HEK293 (cell line): Measurements from ENCODE around the gene DDX54.
A peak's percentile ranks its signal among the peaks of the same experiment; 100 is the strongest.

Source experiments
- EGR2 ChIP-seq: fragments of 450-650 bp; formaldehyde crosslinking; IDR thresholded peaks from 2 replicates; pipeline ENCODE4 v1.5.1; 2016; ENCODE audit warnings: low read depth, missing biosample characterization, missing genetic modification characterization
- GLI4 ChIP-seq: fragments of 450-650 bp; formaldehyde crosslinking; IDR thresholded peaks from 2 replicates; pipeline ENCODE4 v1.5.1; 2016; ENCODE audit warnings: missing biosample characterization, missing genetic modification characterization
- MYNN ChIP-seq: fragments of 450-650 bp; formaldehyde crosslinking; IDR thresholded peaks from 2 replicates; pipeline ENCODE4 v1.5.1; 2016; ENCODE audit warnings: missing biosample characterization, missing genetic modification characterization, borderline replicate concordance
- MZF1 ChIP-seq: fragments of 450-650 bp; formaldehyde crosslinking; IDR thresholded peaks from 2 replicates; pipeline ENCODE4 v1.5.1; 2017; ENCODE audit warnings: missing biosample characterization, missing genetic modification characterization, borderline replicate concordance
- SP3 ChIP-seq: fragments of 450-650 bp; formaldehyde crosslinking; IDR thresholded peaks from 2 replicates; pipeline ENCODE4 v1.5.1; 2016; ENCODE audit warnings: missing biosample characterization, missing genetic modification characterization
- YY1 ChIP-seq: fragments of 450-650 bp; formaldehyde crosslinking; IDR thresholded peaks from 2 replicates; pipeline ENCODE4 v1.5.1; 2018; ENCODE audit warnings: missing biosample characterization, missing genetic modification characterization
- ZNF10 ChIP-seq: fragments of 450-650 bp; formaldehyde crosslinking; IDR thresholded peaks from 2 replicates; pipeline ENCODE4 v1.5.1; 2017; ENCODE audit warnings: missing biosample characterization, missing genetic modification characterization
- ZNF146 ChIP-seq: fragments of 450-650 bp; formaldehyde crosslinking; IDR thresholded peaks from 2 replicates; pipeline ENCODE4 v1.5.1; 2016; ENCODE audit warnings: missing biosample characterization, missing genetic modification characterization
- ZNF175 ChIP-seq: fragments of 450-650 bp; formaldehyde crosslinking; IDR thresholded peaks from 2 replicates; pipeline ENCODE4 v1.5.1; 2016; ENCODE audit warnings: missing biosample characterization, missing genetic modification characterization
- ZNF239 ChIP-seq: fragments of 450-650 bp; formaldehyde crosslinking; IDR thresholded peaks from 2 replicates; pipeline ENCODE4 v1.5.1; 2016; ENCODE audit warnings: missing biosample characterization, missing genetic modification characterization
- ZNF292 ChIP-seq: fragments of 450-650 bp; formaldehyde crosslinking; IDR thresholded peaks from 2 replicates; pipeline ENCODE4 v1.5.1; 2016; ENCODE audit warnings: low read depth, missing biosample characterization, missing genetic modification characterization, borderline replicate concordance
- ZNF473 ChIP-seq: fragments of 450-650 bp; formaldehyde crosslinking; IDR thresholded peaks from 2 replicates; pipeline ENCODE4 v1.5.1; 2017; ENCODE audit warnings: missing biosample characterization, missing genetic modification characterization
- ZNF555 ChIP-seq: fragments of 450-650 bp; formaldehyde crosslinking; conservative IDR thresholded peaks from 2 replicates; pipeline ENCODE4 v1.5.1; 2017; ENCODE audit warnings: missing biosample characterization, mild to moderate bottlenecking, missing genetic modification characterization, inconsistent platforms
- ZNF660 ChIP-seq: fragments of 450-650 bp; IDR thresholded peaks from 2 replicates; pipeline ENCODE4 v1.5.1; 2018; ENCODE audit warnings: missing biosample characterization, mild to moderate bottlenecking, missing genetic modification characterization
- ZNF747 ChIP-seq: fragments of 450-650 bp; formaldehyde crosslinking; IDR thresholded peaks from 2 replicates; pipeline ENCODE4 v1.5.1; 2016; ENCODE audit warnings: missing biosample characterization, missing genetic modification characterization
- TF ChIP-seq, protein P1 (sequence below): fragments of 450-650 bp; formaldehyde crosslinking; IDR thresholded peaks from 2 replicates; pipeline ENCODE4 v1.5.1; 2016; ENCODE audit warnings: missing biosample characterization, missing genetic modification characterization
- TF ChIP-seq, protein P2 (sequence below): fragments of 450-650 bp; formaldehyde crosslinking; IDR thresholded peaks from 2 replicates; pipeline ENCODE4 v1.5.0; 2017; ENCODE audit warnings: missing biosample characterization, missing genetic modification characterization, borderline replicate concordance
- TF ChIP-seq, protein P3 (sequence below): fragments of 450-650 bp; formaldehyde crosslinking; optimal IDR thresholded peaks from 2 replicates; pipeline ENCODE3; 2016; ENCODE audit warnings: missing biosample characterization, mild to moderate bottlenecking, missing genetic modification characterization
- TF ChIP-seq, protein P4 (sequence below): fragments of 450-650 bp; formaldehyde crosslinking; IDR thresholded peaks from 2 replicates; pipeline ENCODE4 v1.5.1; 2016; ENCODE audit warnings: missing biosample characterization, missing genetic modification characterization
- TF ChIP-seq, protein P5 (sequence below): fragments of 450-650 bp; formaldehyde crosslinking; IDR thresholded peaks from 2 replicates; pipeline ENCODE4 v1.5.1; 2016; ENCODE audit warnings: missing biosample characterization, missing genetic modification characterization
- TF ChIP-seq, protein P6 (sequence below): fragments of 450-650 bp; formaldehyde crosslinking; conservative IDR thresholded peaks from 2 replicates; pipeline ENCODE4 v1.5.1; 2016; ENCODE audit warnings: low read depth, missing biosample characterization, missing genetic modification characterization
- TF ChIP-seq, protein P7 (sequence below): fragments of 450-650 bp; formaldehyde crosslinking; IDR thresholded peaks from 2 replicates; pipeline ENCODE4 v1.5.1; 2016; ENCODE audit warnings: missing biosample characterization, missing genetic modification characterization

The DDX54 gene

DNA sequence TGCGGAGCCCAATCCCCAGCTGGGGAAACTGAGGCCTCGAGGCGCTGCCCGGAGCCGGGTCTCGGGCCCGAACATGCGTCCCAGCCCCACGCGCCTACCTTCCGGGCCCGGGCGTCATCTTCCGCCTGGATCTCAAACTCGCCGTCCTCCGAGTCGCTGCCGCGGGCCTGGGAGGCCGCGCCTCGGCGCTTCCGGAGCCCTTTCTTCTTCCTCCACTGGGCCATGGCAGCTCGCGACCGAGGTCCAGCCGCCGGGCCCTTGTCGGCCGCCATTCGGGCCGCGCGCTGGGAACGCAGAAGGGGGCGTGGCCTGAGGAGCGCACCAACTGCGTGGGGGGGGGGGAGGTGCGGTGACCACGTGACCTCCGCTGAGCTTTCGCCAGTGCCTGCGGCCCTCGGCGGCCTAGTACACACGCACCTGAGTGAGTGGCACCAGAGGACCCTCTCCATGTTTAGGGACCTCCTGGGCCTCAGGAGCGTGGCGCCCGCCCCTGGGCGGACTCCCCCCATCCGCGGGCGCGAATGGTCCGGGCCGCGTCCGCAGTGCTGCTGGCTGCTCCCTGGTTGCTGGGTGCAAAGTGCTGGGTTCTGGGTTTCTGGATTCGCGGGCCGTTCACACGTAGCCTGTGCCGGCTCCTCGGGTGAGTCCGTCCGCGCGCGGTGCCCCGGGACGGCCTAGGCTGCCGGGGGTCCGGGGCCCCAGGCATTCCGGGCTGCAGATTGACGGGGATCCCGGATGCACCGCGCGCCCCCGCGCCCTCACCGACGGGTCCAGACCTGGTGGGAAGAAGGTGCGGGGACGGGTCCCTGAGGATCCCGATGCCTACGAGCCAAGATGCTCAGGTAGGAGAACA lies at the start of gene DDX54, which contains the start of gene RITA1 (continued):
- TF ChIP-seq ZNF660 (tag by site-specific recombination), result peak; percentile 72
- TF ChIP-seq, protein P1, sequence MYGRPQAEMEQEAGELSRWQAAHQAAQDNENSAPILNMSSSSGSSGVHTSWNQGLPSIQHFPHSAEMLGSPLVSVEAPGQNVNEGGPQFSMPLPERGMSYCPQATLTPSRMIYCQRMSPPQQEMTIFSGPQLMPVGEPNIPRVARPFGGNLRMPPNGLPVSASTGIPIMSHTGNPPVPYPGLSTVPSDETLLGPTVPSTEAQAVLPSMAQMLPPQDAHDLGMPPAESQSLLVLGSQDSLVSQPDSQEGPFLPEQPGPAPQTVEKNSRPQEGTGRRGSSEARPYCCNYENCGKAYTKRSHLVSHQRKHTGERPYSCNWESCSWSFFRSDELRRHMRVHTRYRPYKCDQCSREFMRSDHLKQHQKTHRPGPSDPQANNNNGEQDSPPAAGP (tag by site-specific recombination), result peak; percentile 85
- no peak for TF ChIP-seq ZNF473
- TF ChIP-seq, protein P2, sequence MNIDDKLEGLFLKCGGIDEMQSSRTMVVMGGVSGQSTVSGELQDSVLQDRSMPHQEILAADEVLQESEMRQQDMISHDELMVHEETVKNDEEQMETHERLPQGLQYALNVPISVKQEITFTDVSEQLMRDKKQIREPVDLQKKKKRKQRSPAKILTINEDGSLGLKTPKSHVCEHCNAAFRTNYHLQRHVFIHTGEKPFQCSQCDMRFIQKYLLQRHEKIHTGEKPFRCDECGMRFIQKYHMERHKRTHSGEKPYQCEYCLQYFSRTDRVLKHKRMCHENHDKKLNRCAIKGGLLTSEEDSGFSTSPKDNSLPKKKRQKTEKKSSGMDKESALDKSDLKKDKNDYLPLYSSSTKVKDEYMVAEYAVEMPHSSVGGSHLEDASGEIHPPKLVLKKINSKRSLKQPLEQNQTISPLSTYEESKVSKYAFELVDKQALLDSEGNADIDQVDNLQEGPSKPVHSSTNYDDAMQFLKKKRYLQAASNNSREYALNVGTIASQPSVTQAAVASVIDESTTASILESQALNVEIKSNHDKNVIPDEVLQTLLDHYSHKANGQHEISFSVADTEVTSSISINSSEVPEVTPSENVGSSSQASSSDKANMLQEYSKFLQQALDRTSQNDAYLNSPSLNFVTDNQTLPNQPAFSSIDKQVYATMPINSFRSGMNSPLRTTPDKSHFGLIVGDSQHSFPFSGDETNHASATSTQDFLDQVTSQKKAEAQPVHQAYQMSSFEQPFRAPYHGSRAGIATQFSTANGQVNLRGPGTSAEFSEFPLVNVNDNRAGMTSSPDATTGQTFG, result no peak
- no peak for TF ChIP-seq ZNF175
- TF ChIP-seq, protein P3, sequence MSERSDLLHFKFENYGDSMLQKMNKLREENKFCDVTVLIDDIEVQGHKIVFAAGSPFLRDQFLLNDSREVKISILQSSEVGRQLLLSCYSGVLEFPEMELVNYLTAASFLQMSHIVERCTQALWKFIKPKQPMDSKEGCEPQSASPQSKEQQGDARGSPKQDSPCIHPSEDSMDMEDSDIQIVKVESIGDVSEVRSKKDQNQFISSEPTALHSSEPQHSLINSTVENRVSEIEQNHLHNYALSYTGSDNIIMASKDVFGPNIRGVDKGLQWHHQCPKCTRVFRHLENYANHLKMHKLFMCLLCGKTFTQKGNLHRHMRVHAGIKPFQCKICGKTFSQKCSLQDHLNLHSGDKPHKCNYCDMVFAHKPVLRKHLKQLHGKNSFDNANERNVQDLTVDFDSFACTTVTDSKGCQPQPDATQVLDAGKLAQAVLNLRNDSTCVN (tag by site-specific recombination), result peak; percentile 93
- TF ChIP-seq YY1 (tag by site-specific recombination), result peak; percentile 97
- TF ChIP-seq ZNF747 (tag by site-specific recombination), result no peak
- TF ChIP-seq SP3, result peak; percentile 89
- 0 out of 2 replicates have a peak, but pooled peaks have one; percentile 14 for TF ChIP-seq MYNN (tag by site-specific recombination)
- 0 out of 2 replicates have a peak, but pooled peaks have one; percentile 25 for TF ChIP-seq GLI4
- peak; percentile 46; the same call in 1 of the 2 replicates for TF ChIP-seq ZNF10
- peak; percentile 21; the same call in 1 of the 2 replicates for TF ChIP-seq EGR2 (tag by site-specific recombination)
- TF ChIP-seq, protein P4, sequence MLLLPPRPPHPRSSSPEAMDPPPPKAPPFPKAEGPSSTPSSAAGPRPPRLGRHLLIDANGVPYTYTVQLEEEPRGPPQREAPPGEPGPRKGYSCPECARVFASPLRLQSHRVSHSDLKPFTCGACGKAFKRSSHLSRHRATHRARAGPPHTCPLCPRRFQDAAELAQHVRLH (tag by site-specific recombination), result peak; percentile 89
- TF ChIP-seq, protein P5, sequence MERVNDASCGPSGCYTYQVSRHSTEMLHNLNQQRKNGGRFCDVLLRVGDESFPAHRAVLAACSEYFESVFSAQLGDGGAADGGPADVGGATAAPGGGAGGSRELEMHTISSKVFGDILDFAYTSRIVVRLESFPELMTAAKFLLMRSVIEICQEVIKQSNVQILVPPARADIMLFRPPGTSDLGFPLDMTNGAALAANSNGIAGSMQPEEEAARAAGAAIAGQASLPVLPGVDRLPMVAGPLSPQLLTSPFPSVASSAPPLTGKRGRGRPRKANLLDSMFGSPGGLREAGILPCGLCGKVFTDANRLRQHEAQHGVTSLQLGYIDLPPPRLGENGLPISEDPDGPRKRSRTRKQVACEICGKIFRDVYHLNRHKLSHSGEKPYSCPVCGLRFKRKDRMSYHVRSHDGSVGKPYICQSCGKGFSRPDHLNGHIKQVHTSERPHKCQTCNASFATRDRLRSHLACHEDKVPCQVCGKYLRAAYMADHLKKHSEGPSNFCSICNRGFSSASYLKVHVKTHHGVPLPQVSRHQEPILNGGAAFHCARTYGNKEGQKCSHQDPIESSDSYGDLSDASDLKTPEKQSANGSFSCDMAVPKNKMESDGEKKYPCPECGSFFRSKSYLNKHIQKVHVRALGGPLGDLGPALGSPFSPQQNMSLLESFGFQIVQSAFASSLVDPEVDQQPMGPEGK, result peak; percentile 85; the same call in 1 of the 2 replicates
- no peak for TF ChIP-seq ZNF555 (tag by site-specific recombination)
- TF ChIP-seq ZNF146, result 0 out of 2 replicates have a peak, but pooled peaks have one; percentile 2
- 0 out of 2 replicates have a peak, but pooled peaks have one; percentile 16 for TF ChIP-seq MZF1 (tag by site-specific recombination)
- TF ChIP-seq, protein P6, sequence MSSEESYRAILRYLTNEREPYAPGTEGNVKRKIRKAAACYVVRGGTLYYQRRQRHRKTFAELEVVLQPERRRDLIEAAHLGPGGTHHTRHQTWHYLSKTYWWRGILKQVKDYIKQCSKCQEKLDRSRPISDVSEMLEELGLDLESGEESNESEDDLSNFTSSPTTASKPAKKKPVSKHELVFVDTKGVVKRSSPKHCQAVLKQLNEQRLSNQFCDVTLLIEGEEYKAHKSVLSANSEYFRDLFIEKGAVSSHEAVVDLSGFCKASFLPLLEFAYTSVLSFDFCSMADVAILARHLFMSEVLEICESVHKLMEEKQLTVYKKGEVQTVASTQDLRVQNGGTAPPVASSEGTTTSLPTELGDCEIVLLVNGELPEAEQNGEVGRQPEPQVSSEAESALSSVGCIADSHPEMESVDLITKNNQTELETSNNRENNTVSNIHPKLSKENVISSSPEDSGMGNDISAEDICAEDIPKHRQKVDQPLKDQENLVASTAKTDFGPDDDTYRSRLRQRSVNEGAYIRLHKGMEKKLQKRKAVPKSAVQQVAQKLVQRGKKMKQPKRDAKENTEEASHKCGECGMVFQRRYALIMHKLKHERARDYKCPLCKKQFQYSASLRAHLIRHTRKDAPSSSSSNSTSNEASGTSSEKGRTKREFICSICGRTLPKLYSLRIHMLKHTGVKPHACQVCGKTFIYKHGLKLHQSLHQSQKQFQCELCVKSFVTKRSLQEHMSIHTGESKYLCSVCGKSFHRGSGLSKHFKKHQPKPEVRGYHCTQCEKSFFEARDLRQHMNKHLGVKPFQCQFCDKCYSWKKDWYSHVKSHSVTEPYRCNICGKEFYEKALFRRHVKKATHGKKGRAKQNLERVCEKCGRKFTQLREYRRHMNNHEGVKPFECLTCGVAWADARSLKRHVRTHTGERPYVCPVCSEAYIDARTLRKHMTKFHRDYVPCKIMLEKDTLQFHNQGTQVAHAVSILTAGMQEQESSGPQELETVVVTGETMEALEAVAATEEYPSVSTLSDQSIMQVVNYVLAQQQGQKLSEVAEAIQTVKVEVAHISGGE (tag by site-specific recombination), result peak; percentile 32; the same call in 1 of the 2 replicates
- TF ChIP-seq ZNF239 (tag by site-specific recombination), result no peak
- TF ChIP-seq, protein P7, sequence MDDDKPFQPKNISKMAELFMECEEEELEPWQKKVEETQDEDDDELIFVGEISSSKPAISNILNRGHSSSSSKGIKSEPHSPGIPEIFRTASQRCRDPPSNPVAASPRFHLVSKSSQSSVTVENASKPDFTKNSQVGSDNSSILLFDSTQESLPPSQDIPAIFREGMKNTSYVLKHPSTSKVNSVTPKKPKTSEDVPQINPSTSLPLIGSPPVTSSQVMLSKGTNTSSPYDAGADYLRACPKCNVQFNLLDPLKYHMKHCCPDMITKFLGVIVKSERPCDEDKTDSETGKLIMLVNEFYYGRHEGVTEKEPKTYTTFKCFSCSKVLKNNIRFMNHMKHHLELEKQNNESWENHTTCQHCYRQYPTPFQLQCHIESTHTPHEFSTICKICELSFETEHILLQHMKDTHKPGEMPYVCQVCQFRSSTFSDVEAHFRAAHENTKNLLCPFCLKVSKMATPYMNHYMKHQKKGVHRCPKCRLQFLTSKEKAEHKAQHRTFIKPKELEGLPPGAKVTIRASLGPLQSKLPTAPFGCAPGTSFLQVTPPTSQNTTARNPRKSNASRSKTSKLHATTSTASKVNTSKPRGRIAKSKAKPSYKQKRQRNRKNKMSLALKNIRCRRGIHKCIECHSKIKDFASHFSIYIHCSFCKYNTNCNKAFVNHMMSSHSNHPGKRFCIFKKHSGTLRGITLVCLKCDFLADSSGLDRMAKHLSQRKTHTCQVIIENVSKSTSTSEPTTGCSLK (tag by site-specific recombination), result no peak
- TF ChIP-seq ZNF292 (tag by site-specific recombination), result no peak
